ENCODE data around the gene SIMC1.
A peak's percentile ranks its signal among the peaks of the same experiment; 100 is the strongest.
"Not testable (repeated sequence)": the region's sequence is repeated elsewhere in the genome, so short reads cannot be mapped to it uniquely, and the experiment has no call there.

The SIMC1 gene

GRCh38 chr5:176290057-176290840 is 52.0 kb downstream of the SIMC1 start:
- not testable (repeated sequence) for DNase-seq

GRCh38 chr5:176305356-176305755 is 67.1 kb downstream of the SIMC1 start:
- not testable (repeated sequence) for DNase-seq

GRCh38 chr5:176317534-176318374 is 79.5 kb downstream of the SIMC1 start:
- DNase-seq: no peak

- no peak for DNase-seq
Measured at GRCh38 chr5:176319827-176320554, 81.8 kb downstream of the SIMC1 start.

GRCh38 chr5:176320577-176320976 is 82.4 kb downstream of the SIMC1 start:
- no peak for DNase-seq

GRCh38 chr5:176334031-176334770 is 96.0 kb downstream of the SIMC1 start:
- no peak for DNase-seq

GRCh38 chr5:176337913-176338312 is 99.7 kb downstream of the SIMC1 start:
- no peak for DNase-seq

GRCh38 chr5:176339304-176339703 is 101.1 kb downstream of the SIMC1 start:
- DNase-seq: no peak

GRCh38 chr5:176341325-176342157 is 103.3 kb downstream of the SIMC1 start:
- no peak for DNase-seq

- no peak for DNase-seq
Measured at GRCh38 chr5:176342158-176342483, 103.9 kb downstream of the SIMC1 start.

GRCh38 chr5:176342766-176343458 is 104.7 kb downstream of the SIMC1 start:
- DNase-seq: no peak

- no peak for DNase-seq
Measured at GRCh38 chr5:176350416-176350815, 112.2 kb downstream of the SIMC1 start.

GRCh38 chr5:176352116-176352878 is 114.1 kb downstream of the SIMC1 start:
- no peak for DNase-seq

GRCh38 chr5:176353533-176353932 is 115.3 kb downstream of the SIMC1 start:
- DNase-seq: no peak

GRCh38 chr5:176355400-176356178 is 117.4 kb downstream of the SIMC1 start:
- DNase-seq: no peak

- no peak for DNase-seq
Measured at GRCh38 chr5:176356179-176356566, 117.9 kb downstream of the SIMC1 start.

- no peak for DNase-seq
Measured at GRCh38 chr5:176359658-176360057, 121.4 kb downstream of the SIMC1 start.

GRCh38 chr5:176360894-176361436 is 122.7 kb downstream of the SIMC1 start:
- DNase-seq: peak in 11 of 51 donors; percentile 20 to 53 (median 37)

Measured in hypothalamus (tissue), 51 donors.